Mucosa of gallbladder (tissue), 1 donor: ENCODE data around the gene ARPC4. TPM values are rescaled to one million over a fixed set of nuclear protein-coding genes. Genes with fewer than 3 reads are reported as not detected.
"Not testable (repeated sequence)": the region's sequence is repeated elsewhere in the genome, so short reads cannot be mapped to it uniquely, and the experiment has no call there.

Experiments
- DNase-seq: peaks from one replicate; pipeline ENCODE4 v3.0.0-alpha.2; 2020; ENCODE audit warnings: low spot score
- total RNA-seq: library from RNA; stranded (reverse); gene quantifications from one replicate; pipeline ENCODE4 v1.2.1, GENCODE V29; 2021
- donor health status: DM: no; HTN: no; CAD: no.

The ARPC4 gene
- total RNA-seq, 1 donor from 2014 or later: 137 TPM

DNA sequence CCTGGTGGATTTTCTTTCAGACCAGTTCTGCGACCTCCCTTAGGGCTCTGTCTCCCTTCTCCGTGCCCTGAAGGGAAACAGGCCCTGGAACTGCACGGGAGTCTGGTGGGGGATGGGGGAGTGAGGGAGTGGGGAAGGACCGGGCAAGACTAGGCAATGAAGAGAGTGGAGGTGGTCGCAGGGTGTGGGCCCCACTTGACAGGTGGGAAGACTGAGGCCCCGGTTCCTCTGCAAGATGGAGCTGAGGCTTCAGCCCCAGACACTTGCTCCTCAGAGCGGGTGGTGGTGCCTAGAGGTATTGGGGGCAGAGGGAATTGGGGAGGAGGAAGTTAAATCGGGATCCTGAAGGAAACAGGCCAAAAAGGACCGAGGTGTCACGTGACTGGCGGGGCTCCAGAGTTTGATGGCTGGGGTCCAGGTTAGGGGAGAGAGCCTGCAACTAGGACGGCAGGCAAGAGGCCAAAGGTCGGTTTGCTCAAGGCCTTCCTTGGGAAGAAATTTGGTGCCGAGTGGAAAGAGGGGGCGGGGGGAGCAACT is 22.5 kb upstream of the ARPC4 start:
- peak; percentile 89 for DNase-seq

DNA sequence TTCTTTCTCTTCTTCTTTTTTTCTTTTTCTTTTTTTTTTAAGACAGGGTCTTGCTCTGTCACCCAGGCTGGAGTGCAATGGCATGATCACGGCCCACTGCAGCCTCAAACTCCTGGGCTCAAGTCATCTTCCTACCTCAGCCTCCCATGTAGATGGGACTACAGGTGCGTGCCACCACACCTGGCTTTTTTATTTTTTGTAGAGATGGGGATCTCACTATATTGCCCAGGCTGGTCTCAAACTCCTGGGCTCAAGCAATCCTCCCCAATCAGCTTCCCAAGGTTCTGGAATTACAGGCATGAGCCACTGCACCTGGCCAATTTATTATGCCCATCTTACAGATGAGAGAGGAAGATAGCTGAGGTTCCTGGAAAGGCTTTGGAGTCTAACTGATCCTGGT is 21.9 kb upstream of the ARPC4 start:
- DNase-seq: not testable (repeated sequence)

DNA sequence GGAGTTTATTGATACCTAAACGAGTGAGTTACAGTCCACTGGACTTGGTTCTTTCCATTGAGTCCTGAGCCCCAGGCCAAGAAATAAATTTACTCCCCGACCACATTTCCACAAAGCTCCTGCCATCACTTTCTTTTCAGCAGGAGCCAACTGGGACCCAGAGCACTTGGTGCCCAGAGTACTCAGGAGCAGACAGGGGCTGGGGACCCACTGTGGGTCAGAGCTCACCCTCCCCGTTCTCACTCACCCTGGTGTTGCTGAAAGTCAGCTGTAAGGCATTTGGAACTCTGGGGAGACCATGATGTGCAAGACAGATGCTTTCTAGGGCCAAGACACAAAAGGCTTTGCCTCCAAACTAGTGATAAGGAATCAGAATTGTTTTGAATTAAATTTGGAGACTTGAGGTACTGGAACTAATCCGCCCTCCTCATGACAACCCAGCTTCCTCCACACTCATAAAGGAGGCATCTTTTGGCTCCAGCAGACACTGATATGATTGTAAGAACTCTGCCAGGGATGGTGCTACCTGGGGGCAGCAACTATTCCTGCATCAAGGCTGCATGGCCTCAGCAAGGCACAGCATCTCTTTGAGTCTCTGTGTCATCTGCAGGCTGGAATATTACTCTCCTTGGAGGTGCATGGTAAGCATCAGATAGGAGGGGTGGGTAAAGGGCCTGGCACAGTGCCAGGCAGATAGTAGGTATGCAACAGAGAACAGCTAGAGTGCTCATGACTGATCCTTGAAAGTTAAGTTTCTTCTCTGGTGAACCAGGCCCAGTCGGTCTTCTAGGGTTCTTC is 15.8 kb upstream of the ARPC4 start:
- DNase-seq: no peak

DNA sequence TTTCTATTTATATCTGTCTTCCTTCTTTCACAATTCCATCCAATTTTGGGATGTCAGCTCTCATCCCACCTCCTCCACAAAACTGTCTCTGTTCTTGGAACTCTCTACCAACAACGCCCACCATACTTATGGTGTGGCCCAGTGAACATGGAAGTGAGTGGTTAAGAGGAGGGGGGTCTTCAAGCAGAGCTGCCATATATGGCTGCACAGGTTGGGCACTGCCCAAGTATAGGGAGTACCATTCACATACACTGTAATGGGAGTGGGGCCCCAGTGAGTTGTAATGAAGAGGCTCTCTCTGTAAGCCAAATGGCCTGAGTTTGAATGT is 15.2 kb upstream of the ARPC4 start:
- no peak for DNase-seq

DNA sequence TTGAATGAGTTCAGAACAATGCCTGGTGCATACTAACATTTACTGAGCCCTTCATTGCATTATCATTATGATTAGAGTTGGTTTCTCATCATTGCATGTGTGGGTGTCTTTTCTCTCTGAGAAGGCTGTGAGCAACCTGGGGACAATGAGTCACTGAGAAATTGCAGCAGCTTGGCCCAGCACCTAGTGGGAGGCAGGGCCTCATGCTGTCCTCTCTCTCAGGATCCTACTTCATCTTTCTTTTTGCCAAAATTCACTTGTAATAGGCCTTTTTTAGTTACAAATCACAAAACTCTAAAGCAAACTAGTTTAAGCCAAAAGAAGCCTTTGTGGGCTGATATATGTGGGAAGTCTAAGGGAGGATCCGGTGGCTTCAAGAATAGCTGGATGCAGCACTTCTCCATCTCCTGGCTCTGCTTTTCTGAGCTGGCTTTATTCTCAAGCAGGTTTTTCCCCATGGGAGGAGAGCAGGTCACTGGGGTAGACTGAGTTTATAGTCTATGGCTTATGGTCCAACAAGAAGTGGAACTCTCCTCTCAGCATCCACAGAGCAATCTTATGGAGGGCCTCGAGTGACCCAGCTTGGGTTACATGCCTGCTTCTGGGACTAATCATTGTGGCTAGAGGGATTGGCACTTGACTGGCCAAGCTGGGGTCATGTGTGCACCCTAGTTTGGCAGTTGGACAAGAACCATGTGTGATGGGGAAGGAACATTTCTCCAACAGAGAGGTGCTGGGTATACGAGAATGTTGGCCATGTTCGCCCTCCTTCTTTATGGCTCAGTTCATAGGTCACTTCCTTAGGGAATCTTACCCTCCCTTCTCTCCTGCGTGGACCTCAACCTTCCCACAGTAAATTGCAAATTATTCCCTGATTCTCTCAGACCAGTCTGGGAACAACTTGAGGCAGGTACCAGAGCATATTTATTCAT is 14.5 kb upstream of the ARPC4 start:
- DNase-seq: no peak

DNA sequence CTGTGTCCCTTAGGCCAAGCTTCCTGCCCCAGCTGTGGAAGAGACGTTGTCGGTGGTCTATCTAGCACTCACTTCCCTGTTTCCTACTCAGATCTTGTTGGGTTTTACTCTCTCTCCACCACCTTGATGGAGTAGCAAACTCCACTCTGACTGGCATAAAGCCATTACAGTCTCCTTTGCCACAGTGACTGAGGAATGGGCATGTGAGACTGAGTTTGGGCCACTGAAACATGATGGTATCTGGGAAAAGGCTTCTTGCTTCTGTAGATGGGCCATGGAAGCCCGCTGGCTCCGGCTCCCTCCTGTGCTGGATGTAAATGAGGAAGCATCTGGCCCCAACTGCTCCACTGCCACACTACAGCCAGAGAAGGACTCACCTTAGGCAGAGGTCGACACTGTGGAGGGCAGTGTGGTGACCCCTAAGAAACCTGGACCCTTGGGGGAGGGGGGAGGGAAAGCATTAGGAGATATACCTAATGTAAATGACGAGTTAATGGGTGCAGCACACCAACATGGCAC is 13.7 kb upstream of the ARPC4 start:
- no peak for DNase-seq

DNA sequence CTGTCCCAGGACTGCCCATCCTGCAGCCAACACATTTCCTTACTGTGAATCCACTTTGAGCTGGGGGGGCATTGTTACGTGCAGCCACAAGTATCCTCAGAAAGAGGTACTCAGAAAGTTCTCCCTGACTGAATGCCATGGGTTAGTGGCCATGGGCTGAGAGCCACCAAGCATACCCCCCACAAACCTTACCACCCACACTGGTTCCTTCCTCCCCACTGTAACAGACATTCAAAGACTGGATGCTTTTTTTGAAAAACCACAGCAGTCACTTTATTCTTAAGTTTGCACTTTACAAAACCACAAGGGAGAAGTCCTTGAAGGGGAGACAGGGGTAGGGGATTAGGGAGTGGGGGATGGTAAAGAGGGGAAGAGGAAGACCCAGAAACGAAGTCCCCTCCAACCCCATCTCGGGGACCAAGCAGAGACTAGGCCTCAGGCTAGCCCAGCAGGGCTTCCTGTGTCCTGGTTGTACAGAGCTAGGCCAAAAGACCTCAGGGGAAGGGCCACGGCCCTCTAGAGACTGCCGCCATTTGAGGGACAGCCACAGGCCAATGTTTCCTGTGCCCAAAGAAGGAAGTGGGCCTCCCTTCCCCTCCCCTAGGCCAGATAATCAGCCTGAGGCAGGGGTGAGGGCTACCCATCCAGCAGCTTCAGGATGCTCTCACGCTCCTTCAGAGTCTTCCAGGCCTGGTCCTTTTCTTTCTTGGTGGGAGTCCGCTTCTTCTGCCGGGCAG is 13.0 kb upstream of the ARPC4 start:
- peak; percentile 30 for DNase-seq

DNA sequence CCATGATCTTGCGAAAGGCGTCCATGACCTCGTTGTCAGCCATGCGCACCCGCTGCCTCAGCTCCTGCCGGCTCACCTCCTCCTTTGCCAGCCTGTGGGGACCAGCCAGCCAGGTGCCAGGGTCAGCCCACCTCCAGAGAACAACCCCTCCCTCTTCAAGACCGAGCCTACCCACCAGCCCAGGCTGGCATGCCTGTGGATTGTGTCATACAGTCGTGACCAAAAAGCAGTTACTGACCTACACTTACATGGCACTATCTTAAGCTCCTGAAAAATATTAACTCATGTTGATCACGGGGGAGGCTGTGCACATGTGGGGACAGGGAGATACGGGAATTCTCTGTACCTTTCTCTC is 12.4 kb upstream of the ARPC4 start:
- DNase-seq: no peak

DNA sequence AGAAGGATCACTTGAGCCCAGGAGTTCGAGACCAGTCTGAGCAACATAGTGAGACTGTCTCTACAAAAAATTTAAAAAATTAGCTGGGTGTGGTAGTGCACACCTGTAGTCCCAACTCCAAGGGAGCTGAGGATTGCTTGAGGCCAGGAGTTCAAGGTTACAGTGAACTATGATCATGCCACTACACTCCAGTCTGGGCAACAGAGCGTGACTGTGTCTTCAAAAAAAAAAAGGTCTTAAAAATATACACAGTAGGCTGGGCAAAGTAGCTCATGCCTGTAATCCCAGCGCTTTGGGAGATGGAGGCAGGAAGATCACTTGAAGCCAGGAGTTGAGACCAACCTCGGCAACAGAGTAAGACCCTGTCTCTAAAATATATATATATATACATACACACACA is 12.0 kb upstream of the ARPC4 start:
- DNase-seq: no peak

DNA sequence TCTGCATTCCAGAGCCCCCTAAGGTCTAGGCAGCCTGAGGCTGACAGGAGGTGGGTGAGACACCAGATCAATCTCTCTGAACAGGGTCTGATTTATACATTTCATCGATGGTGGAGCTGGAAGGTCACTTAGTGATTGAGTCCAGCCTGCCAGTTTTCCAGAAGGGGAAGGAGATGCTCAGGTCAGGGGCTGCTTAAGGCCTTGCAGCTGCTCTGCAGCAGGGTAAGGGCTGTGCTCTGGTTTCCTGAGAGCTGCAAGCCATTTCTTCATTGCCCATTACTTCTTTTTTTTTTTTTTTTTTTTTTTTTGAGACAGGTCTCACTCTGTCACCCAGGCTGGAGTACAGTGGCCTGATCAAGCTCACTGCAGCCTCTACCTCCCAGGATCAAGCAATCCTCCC is 11.3 kb upstream of the ARPC4 start:
- DNase-seq: no peak

DNA sequence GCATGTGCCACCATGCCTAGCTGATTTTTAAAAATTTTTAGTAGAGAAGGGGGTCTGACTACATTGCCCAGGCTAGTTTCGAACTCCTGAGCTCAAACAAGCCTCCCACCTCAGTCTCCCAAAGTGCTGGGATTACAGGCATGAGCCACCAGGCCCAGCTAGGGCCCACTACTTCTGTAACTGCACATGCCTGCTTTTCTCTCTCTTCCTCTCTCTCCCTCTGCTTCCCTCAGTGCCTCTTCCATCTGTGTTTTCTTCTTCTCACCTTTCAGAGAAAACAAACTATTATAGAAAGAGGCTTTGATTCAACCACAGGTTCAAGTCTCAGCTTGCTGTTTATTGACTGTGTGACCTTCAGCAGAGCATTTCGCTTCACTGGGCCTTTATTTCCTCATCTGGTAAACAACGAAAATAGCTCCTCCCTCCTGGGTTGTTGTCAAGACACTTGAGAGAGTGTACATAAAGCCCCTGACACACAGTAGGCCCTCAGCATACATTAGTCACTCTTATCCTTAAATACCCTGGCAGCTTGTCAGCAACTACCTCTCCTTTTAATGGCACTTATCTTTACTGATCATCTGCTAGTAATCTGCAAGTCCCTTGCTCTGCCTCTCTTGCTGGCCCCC is 10.8 kb upstream of the ARPC4 start:
- no peak for DNase-seq

DNA sequence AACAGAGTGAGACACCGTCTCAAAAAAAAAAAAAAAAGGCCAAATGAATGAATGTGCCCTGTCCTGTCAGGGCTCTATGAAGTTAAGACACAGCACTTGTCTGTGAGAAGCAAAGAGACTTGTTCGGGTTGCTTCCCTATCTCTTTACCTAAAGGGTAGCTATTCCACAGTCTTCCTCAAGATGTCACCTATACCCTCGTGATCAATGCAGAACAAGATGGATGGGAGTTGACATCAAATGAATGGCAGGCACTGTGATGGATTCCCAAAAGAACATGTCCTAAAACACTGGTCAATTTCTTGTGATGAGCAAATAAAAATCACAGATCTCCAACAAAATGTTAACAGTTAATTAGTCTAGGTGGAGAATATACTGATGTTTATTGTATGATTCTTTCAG is 10.1 kb upstream of the ARPC4 start:
- no peak for DNase-seq

DNA sequence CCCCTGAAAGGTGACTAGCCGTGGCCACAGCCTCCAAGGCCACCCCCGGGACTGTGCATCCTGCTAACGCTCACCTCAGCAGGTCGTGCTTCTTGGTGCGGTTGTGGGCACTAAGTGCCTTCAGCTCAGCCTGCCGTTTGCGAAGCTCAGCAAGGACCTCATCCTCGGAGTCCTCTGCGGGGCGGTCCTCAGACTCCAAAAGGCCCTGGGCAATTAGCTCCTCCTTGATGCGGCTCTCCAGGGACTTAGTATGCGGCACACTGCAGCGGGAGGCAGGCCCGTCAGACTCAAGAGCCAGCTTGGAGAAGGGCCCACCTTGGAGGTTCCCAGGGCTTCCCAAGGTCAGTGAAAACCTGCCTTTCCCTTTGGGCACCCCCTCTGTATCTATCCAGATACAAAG is 8.9 kb upstream of the ARPC4 start:
- DNase-seq: no peak

DNA sequence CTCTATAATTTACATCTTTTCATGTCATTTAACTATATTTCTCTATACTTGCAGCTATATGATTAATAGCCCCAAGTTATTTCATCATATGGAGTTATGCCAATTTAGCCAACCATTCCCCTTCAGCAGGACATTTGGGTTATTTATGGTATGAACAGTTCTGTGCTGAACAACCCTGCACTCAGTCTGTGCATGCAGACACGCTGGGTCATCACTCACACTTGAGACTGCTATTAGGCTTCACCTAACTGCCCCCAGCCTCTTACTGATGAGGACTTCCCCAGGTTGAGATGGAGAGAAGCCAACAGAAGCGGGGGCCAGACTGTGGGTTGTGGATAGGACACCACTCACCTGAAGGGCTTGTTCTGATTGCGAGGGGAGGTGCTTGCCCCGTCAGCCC is 7.9 kb upstream of the ARPC4 start:
- no peak for DNase-seq

DNA sequence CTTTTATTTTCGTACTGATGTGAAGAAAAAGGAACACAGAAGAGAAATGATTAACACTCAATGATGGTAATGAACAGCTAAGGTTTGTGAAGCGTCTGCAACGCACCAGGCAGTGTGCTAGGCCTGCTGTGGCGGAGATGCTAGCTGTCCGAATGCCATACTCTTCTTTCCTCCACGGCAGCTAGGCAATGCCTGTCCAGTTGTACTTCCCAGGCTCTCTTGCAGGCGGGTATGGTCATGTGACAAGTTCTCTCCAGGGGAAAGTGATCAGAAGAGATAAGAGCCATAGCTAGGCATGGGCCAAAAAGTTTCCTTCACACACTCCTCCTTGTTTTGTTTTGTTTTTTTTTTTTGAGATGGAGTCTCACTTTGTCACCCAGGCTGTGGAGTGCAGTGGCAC is 7.3 kb upstream of the ARPC4 start:
- DNase-seq: no peak

DNA sequence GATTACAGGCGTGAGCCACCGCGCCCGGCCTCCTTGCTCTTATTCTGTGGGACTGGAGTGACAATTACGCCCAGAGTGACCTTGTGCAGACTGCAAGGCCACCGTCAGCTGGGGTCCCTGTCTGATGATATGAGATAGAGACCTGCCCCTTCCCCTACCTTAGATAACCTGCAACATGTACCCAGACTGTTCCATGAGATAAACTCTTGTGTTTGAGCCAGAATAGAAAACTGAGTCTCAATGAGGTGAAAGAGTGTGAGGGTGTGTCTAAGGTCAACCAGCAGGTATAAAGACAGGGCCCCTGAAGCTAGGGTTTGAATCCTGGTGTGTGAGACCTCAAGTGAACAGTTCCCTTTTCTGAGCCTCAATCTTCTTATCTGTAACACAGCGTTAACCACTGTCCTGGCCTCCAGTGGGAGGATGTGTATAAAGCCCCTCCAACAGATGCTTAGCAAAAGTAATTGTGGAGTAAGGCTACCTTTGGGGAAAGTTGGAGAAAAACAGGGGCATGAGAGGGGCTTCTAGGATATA is 6.6 kb upstream of the ARPC4 start:
- DNase-seq: no peak

DNA sequence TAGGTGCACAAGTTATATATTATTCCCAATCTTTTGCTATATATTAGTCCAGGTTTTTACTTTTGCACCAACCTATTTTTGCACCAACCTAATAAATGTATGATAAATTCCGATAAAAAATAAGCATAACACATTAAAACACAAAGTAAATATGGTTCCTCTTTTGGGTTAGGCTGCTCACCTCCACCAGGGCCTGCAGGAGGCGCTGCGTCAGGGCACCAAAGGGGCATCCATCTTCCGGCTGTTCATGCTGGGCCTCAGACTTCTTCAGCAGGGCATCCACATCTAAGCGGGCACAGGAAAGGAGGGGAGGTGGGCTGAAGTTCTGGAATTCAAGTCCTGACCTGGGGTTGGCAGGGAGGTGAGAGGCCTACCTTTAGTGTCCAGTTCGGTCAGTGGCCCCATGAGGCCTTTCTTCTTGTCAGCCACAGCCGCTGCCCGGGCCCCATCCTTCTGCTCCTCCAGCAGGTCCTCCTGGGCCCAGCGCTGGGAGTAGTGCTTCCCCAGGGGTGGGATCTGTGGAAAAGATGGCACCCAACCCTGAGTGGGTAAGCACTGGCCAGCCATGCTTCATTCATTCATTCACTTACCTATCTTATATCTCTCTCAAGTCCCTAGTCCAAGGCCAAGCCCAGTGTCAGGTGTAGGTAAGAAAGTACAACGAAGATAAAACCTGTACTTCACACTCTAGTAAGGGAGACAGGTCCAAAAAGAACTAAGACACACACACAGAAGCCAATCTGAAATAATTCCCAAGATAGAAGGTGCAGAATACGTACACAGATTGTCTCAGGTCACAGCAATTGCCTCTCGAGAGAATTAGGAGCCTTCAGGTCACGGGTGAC is 5.8 kb upstream of the ARPC4 start:
- no peak for DNase-seq

DNA sequence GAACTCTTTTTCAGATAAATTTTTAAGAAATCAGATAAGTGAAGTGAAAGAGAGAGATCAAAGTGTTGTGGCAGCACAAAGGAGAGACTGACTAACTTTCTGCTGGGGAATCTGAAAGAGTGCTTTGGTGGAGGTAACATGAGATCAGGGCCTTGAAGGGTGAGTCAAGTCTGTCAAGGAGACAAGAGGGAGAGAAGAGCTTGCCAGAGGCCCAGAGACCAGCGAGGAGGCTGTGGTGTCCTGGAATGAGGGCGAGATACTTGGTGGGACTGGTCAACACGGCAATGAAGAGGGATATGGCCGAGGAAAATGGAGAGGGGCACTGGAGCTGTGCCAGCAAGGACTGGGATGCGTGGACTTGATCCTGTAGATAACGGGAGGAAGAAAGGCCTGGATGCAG is 5.2 kb upstream of the ARPC4 start:
- no peak for DNase-seq

DNA sequence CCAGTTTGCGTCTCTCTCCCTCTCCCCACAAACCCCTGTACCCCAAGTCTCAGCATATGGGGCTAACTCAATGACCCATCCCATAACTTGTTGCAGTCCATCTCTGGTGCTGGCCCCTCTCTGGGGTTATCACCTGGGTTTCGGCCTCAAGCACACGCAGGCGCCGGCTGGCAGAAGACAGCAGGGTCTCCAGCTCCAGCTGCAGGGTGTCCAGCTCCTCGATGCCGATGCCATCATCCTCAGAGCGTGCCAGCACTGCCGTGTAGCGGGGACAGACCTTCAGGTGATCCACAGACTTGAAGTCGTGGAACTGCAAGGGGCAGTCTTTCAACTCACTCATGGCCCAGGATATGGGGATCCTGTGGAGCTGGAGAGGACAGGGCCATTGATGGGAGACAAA is 1.8 kb upstream of the ARPC4 start:
- DNase-seq: no peak

DNA sequence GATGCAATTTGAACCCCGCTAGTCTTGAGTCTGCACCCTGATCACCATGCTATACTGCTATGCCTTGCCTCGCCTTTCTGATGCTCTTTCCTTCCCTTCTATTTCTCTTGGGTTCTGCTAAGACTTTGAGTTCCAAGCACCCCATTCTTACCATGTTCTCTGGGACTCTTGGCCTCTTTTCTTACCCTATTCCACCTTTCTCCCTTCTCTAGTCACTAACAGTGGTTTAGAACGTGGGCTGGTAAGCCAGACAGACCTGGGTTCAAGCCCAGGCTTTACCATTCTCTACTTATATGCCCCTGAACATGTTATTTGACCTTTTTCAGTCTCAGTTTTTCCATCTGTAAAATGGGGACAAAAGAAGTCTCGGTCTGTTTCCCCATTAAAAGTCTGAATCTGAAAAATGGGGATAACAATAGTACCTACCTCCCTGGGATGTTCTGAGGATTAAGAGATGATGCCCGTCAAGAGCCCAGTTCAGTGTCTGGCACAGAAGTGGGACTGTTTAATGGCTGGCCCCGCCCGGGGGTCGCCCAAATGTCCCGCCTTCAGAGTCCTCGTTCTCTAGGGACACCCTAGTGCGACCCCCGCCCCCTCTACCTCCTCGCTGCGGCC is 985 bp upstream of the ARPC4 start:
- DNase-seq: no peak
